ENCODE results near the gene KDELR3. TPM values are rescaled to one million over a fixed set of nuclear protein-coding genes. Genes with fewer than 3 reads are reported as not detected.

Gene KDELR3
- total and polyA plus RNA-seq, 2 donors (not counting 3 experiments of a cell fraction or from before 2014, with no cell fraction given), result 28.6 to 61.3 TPM

DNA sequence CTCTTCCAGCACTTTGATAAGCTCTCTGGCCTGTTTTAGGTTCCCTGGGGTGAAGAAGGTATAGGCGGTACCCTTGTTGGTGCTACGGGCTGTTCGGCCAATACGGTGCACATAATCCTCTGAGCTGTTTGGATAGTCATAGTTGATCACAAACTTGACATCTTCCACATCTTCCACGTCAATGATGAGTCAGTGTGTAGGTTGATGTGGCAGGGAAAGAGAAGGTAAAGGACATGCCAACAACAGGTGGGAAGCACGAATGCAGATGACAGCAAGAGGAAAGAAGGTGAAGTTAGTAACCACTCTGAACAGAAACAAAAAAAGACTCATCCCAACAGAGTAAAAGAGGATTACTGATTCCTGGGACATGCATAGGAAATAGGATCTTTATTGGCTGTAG lies 20.1 kb downstream of the KDELR3 start:
- Histone ChIP-seq H3K9me3 (replicated peaks; ENCODE audit: control insufficient read depth, insufficient read depth, low read length) (no peaks in the 10 kb centered on the region), H3K27me3 (ENCODE audit: control insufficient read depth in 2 of 2, insufficient read depth in 2 of 2, low read length in 2 of 2) (no peaks in the 10 kb centered on the region), H3K9ac (replicated peaks; ENCODE audit: extremely low read depth, insufficient read depth, low read length) (no peak overlapping the region), H3K4me2 (ENCODE audit: insufficient read depth, low read length) (no peak overlapping the region), H3K4me1 (ENCODE audit: control insufficient read depth, extremely low read depth, insufficient read depth, low read length) (no peaks in the 10 kb centered on the region), H3K27ac (ENCODE audit: insufficient read depth, low read depth, low read length) (no peak overlapping the region), H3K36me3 (ENCODE audit: control insufficient read depth in 2 of 2, extremely low read depth in 1 of 2, insufficient read depth in 2 of 2, low read length in 2 of 2) (peaks cover 57 to 80% of the 10 kb centered on the region in 2 experiments), H3K4me3 (replicated peaks in 1 of 3; ENCODE audit: insufficient read depth in 1 of 3, low read depth in 1 of 3, low read length in 3 of 3) (no peak overlapping the region), H3K79me2 (ENCODE audit: control insufficient read depth, insufficient read depth, low read length) (peaks cover 30% of the 10 kb centered on the region), H2AFZ (ENCODE audit: low read depth, low read length) (no peak overlapping the region), H4K20me1 (replicated peaks; ENCODE audit: control insufficient read depth, extremely low read depth, insufficient read depth, low read length) (peaks cover 6% of the 10 kb centered on the region), H3K9me1 (replicated peaks; ENCODE audit: control insufficient read depth, extremely low read depth, insufficient read depth, low read length) (no peaks in the 10 kb centered on the region)
- DNase-seq (ENCODE audit: low read depth, low spot score) (no peak), FAIRE-seq (no peak)
- dilution Hi-C loops (cut with MboI; ENCODE audit: extremely low pct_ligation_motif_present, low sequenced_read_pairs), result no loop called here
- POLR2A ChIA-PET, result no interaction called here
- TF ChIP-seq FOS (IDR thresholded peaks at IDR 0.05; ENCODE audit: borderline replicate concordance, insufficient read depth, low read length) (no peak), POLR2AphosphoS5 (IDR thresholded peaks at IDR 0.05; ENCODE audit: insufficient read depth, low read depth, low read length) (no peak), JUN (IDR thresholded peaks at IDR 0.05; ENCODE audit: borderline replicate concordance, insufficient read depth, insufficient read length, low read depth) (no peak), POLR2A (IDR thresholded peaks at IDR 0.05; ENCODE audit: low read depth, low read length) (no peak), MYC (IDR thresholded peaks at IDR 0.05; ENCODE audit: low read depth, low read length) (no peak)
- TF ChIP-seq, protein P1, sequence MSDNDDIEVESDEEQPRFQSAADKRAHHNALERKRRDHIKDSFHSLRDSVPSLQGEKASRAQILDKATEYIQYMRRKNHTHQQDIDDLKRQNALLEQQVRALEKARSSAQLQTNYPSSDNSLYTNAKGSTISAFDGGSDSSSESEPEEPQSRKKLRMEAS (IDR thresholded peaks at IDR 0.05; ENCODE audit: insufficient read depth, insufficient read length), result no peak
- TF ChIP-seq, protein P2, sequence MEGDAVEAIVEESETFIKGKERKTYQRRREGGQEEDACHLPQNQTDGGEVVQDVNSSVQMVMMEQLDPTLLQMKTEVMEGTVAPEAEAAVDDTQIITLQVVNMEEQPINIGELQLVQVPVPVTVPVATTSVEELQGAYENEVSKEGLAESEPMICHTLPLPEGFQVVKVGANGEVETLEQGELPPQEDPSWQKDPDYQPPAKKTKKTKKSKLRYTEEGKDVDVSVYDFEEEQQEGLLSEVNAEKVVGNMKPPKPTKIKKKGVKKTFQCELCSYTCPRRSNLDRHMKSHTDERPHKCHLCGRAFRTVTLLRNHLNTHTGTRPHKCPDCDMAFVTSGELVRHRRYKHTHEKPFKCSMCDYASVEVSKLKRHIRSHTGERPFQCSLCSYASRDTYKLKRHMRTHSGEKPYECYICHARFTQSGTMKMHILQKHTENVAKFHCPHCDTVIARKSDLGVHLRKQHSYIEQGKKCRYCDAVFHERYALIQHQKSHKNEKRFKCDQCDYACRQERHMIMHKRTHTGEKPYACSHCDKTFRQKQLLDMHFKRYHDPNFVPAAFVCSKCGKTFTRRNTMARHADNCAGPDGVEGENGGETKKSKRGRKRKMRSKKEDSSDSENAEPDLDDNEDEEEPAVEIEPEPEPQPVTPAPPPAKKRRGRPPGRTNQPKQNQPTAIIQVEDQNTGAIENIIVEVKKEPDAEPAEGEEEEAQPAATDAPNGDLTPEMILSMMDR (IDR thresholded peaks at IDR 0.05; ENCODE audit: extremely low read depth in 1 of 2, insufficient read depth in 1 of 2, low read depth in 1 of 2, low read length in 2 of 2), result no peak
- CTCF ChIA-PET, result interaction anchor here (1.0 kb wide), 1 partner anchor 84 kb away, joined by 5 read pairs; no protein-coding TSS in a partner anchor
- BruUV-seq (replicated peaks), result no TSS peak
- intact Hi-C loops (cut with micrococcal nuclease), result no loop called here

Data from endothelial cell of umbilical vein (primary cell).